Panc1 (cell line): ENCODE data around the gene NXPH3. TPM values are rescaled to one million over a fixed set of nuclear protein-coding genes. Genes with fewer than 3 reads are reported as not detected.

Source experiments
- ATAC-seq: fragments of 200-7000 bp; cut with Tn5 transposase; 2 replicates; pipeline ENCODE4 v1.9.1; 2020; ENCODE audit warnings: mild to moderate bottlenecking, moderate library complexity
- BruUV-seq: library from RNA; stranded (reverse); fragments of 400-500 nt; replicated peaks from 2 replicates; lab custom pipeline; 2021; lab: Mats Ljungman, UMichigan
- CTCF ChIA-PET: fragments of 300-600 bp; sonication (Branson Sonifier 250); formaldehyde crosslinking; loops from one replicate; lab custom pipeline; 2022; ENCODE audit warnings: antibody characterized with exemption; lab: Charles Lee
- POLR2A ChIA-PET: fragments of 300-600 bp; sonication (Branson Sonifier 250); formaldehyde crosslinking; loops from one replicate; lab custom pipeline; 2022; ENCODE audit warnings: antibody characterized with exemption; lab: Charles Lee
- DNase-seq: peaks from one replicate; pipeline ENCODE4 v3.0.0-alpha.2; 2010; ENCODE audit warnings: low read depth, low spot score
- H3K27ac ChIP-seq: 2 replicates; pipeline ENCODE4 v1.5.1; 2011; ENCODE audit warnings: mild to moderate bottlenecking, low read length, inconsistent platforms
- H3K27me3 ChIP-seq: fragments of 200-500 bp; sonication (Bioruptor generic); 2 replicates; pipeline ENCODE4 v1.6.0; 2014; ENCODE audit warnings: low read length, inconsistent platforms; ENCODE audit not compliant: control insufficient read depth, insufficient read depth
- H3K36me3 ChIP-seq: fragments of 200-500 bp; sonication (Bioruptor generic); 2 replicates; pipeline ENCODE4 v1.5.1; 2014; ENCODE audit warnings: inconsistent platforms, mild to moderate bottlenecking, low read length, moderate library complexity; ENCODE audit not compliant: control insufficient read depth, insufficient read depth
- H3K4me1 ChIP-seq: 2 replicates; pipeline ENCODE4 v1.5.1; 2011; ENCODE audit warnings: inconsistent platforms, mild to moderate bottlenecking, low read length, moderate library complexity; ENCODE audit not compliant: control insufficient read depth, insufficient read depth
- H3K4me3 ChIP-seq, 2 experiments: 2 replicates each; pipeline ENCODE4 v1.5.1; 2011 to 2012; ENCODE audit warnings: low read depth in 2 of 2, low read length in 2 of 2, mild to moderate bottlenecking in 2 of 2, inconsistent platforms in 1 of 2, moderate library complexity in 1 of 2
- H3K9me3 ChIP-seq: fragments of 200-500 bp; sonication (Bioruptor generic); 2 replicates; pipeline ENCODE4 v1.5.1; 2014; ENCODE audit warnings: low read depth, mild to moderate bottlenecking, inconsistent platforms, low read length, moderate library complexity; ENCODE audit not compliant: control insufficient read depth, insufficient read depth
- POLR2AphosphoS5 ChIP-seq: IDR thresholded peaks from 2 replicates; pipeline ENCODE4 v1.6.1; 2012; ENCODE audit warnings: mild to moderate bottlenecking, low read depth, low read length, moderate library complexity
- SIN3A ChIP-seq: IDR thresholded peaks from 2 replicates; pipeline ENCODE4 v1.6.1; 2012; ENCODE audit warnings: low read depth, mild to moderate bottlenecking, low read length, moderate library complexity, borderline replicate concordance; ENCODE audit not compliant: insufficient read depth
- TCF7L2 ChIP-seq: IDR thresholded peaks from 2 replicates; pipeline ENCODE4 v1.6.1; 2011; ENCODE audit warnings: mild to moderate bottlenecking, low read depth, low read length, inconsistent platforms
- in situ Hi-C: cut with HindIII; loops from 2 replicates; pipeline ENCODE4 v1.10.0; 2016; ENCODE audit warnings: low sequenced_read_pairs, low pct_unique_long_range_greater_than_20kb
- intact Hi-C: fragments of 100-400 bp; cut with micrococcal nuclease; formaldehyde crosslinking; loops from one replicate; pipeline ENCODE4 v1.10.0; 2022; ENCODE audit not compliant: unreplicated experiment
- total RNA-seq: library from RNA; stranded (reverse); gene quantifications from one replicate; pipeline ENCODE4 v1.2.1, GENCODE V29; 2021; ENCODE audit not compliant: unreplicated experiment
- TF ChIP-seq, protein P1 (sequence below), 2 experiments: IDR thresholded peaks; 2 replicates each; pipeline ENCODE4 v1.6.1; 2011 to 2012; ENCODE audit warnings: low read depth in 2 of 2, control low read depth in 1 of 2, low read length in 1 of 2, mild to moderate bottlenecking in 1 of 2, moderate library complexity in 1 of 2; ENCODE audit not compliant: insufficient read depth in 1 of 2
- TF ChIP-seq, protein P2 (sequence below): fragments of 450-650 bp; IDR thresholded peaks from 2 replicates; pipeline ENCODE4 v1.5.1; 2017; ENCODE audit warnings: mild to moderate bottlenecking

Gene NXPH3
- total RNA-seq, 1 experiment from 2014 or later = 0.57 TPM

DNA sequence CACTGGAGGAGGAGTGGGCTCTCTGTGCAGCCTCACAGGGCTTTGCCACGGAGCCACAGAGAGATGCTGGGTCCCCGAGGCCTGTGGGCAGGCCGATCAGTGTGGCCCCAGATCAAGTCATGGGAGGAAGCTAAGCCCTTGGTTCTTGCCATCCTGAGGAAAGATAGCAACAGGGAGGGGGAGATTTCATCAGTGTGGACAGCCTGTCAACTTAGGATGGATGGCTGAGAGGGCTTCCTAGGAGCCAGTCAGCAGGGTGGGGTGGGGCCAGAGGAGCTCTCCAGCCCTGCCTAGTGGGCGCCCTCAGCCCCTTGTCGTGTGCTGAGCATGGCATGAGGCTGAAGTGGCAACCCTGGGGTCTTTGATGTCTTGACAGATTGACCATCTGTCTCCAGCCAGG lies 3.9 kb downstream of the NXPH3 start:
- ChIA-PET POLR2A (no interaction called here), CTCF (interaction anchor here (0.6 kb wide), 1 partner anchor 98 kb away, joined by 6 read pairs; no protein-coding TSS in a partner anchor)
- intact Hi-C loops = loop anchor here (10.0 kb wide), 1 partner anchor 275 kb away; no protein-coding TSS in a partner anchor
- no peak for DNase-seq
- no peaks in the 10 kb centered on the region for H3K9me3 ChIP-seq
- no TSS peak for BruUV-seq
- in situ Hi-C loops = no loop called here
- no peak for ATAC-seq
- no peaks in the 10 kb centered on the region for H3K36me3 ChIP-seq
- H3K4me3 ChIP-seq = no peak overlapping the region
- no peak overlapping the region for H3K27ac ChIP-seq
- no peak for TF ChIP-seq SIN3A
- TF ChIP-seq, protein P1, sequence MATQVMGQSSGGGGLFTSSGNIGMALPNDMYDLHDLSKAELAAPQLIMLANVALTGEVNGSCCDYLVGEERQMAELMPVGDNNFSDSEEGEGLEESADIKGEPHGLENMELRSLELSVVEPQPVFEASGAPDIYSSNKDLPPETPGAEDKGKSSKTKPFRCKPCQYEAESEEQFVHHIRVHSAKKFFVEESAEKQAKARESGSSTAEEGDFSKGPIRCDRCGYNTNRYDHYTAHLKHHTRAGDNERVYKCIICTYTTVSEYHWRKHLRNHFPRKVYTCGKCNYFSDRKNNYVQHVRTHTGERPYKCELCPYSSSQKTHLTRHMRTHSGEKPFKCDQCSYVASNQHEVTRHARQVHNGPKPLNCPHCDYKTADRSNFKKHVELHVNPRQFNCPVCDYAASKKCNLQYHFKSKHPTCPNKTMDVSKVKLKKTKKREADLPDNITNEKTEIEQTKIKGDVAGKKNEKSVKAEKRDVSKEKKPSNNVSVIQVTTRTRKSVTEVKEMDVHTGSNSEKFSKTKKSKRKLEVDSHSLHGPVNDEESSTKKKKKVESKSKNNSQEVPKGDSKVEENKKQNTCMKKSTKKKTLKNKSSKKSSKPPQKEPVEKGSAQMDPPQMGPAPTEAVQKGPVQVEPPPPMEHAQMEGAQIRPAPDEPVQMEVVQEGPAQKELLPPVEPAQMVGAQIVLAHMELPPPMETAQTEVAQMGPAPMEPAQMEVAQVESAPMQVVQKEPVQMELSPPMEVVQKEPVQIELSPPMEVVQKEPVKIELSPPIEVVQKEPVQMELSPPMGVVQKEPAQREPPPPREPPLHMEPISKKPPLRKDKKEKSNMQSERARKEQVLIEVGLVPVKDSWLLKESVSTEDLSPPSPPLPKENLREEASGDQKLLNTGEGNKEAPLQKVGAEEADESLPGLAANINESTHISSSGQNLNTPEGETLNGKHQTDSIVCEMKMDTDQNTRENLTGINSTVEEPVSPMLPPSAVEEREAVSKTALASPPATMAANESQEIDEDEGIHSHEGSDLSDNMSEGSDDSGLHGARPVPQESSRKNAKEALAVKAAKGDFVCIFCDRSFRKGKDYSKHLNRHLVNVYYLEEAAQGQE (IDR thresholded peaks at IDR 0.05; ENCODE audit: insufficient read depth in 1 of 2, low read depth in 2 of 2, low read length in 1 of 2) = no peak
- no peak for TF ChIP-seq TCF7L2
- TF ChIP-seq POLR2AphosphoS5 = no peak
- TF ChIP-seq, protein P2, sequence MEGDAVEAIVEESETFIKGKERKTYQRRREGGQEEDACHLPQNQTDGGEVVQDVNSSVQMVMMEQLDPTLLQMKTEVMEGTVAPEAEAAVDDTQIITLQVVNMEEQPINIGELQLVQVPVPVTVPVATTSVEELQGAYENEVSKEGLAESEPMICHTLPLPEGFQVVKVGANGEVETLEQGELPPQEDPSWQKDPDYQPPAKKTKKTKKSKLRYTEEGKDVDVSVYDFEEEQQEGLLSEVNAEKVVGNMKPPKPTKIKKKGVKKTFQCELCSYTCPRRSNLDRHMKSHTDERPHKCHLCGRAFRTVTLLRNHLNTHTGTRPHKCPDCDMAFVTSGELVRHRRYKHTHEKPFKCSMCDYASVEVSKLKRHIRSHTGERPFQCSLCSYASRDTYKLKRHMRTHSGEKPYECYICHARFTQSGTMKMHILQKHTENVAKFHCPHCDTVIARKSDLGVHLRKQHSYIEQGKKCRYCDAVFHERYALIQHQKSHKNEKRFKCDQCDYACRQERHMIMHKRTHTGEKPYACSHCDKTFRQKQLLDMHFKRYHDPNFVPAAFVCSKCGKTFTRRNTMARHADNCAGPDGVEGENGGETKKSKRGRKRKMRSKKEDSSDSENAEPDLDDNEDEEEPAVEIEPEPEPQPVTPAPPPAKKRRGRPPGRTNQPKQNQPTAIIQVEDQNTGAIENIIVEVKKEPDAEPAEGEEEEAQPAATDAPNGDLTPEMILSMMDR = no peak
- peaks cover 11% of the 10 kb centered on the region for H3K4me1 ChIP-seq
- no peaks in the 10 kb centered on the region for H3K27me3 ChIP-seq

DNA sequence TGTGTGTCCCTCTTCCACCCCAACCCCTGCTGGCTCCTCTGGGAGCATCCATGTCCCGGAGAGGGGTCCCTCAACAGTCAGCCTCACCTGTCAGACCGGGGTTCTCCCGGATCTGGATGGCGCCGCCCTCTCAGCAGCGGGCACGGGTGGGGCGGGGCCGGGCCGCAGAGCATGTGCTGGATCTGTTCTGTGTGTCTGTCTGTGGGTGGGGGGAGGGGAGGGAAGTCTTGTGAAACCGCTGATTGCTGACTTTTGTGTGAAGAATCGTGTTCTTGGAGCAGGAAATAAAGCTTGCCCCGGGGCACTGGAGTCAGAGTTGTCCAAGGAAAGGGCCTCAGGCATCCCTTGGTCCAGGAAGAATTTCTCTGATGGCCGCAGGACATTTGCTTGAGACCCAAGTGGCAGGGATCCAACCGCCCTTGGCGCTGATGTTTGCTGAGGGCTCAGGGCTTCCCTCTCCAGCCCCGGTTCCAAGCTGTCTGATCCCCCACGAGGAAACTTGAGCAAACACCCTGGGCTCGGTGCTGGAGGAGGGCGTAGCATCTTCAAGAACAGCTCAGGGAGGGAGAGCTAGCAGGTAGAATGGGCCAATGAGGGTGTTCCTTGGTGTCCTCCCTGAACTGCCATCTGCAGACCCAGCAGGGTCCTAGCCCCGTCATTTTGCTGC lies 4.5 kb downstream of the NXPH3 start:
- POLR2A ChIA-PET = no interaction called here
- BruUV-seq = no TSS peak
- in situ Hi-C loops (no loop called here), intact Hi-C loops (no loop called here)
- H3K9me3 ChIP-seq = no peaks in the 10 kb centered on the region
- DNase-seq (no peak), ATAC-seq (no peak)
- H3K4me3 ChIP-seq = no peak overlapping the region
- no peaks in the 10 kb centered on the region for H3K27me3 ChIP-seq
- H3K36me3 ChIP-seq = no peaks in the 10 kb centered on the region
- CTCF ChIA-PET = no interaction called here
- H3K4me1 ChIP-seq = peaks cover 11% of the 10 kb centered on the region
- H3K27ac ChIP-seq = no peak overlapping the region
- TF ChIP-seq TCF7L2 (no peak), SIN3A (no peak), POLR2AphosphoS5 (no peak)
- TF ChIP-seq, protein P1 (IDR thresholded peaks at IDR 0.05; ENCODE audit: insufficient read depth in 1 of 2, low read depth in 2 of 2, low read length in 1 of 2) = no peak
- TF ChIP-seq, protein P2 = no peak
